Stimulated activated CD4-positive, alpha-beta T cell treated with anti-CD3 and anti-CD28 coated beads, Interleukin-4, amount 100 ng/mL, for 1 hour (primary cell): ENCODE results near the gene NOS1.

Source experiments
- DNase-seq: peaks from one replicate; pipeline ENCODE4 v3.0.0-alpha.2; 2020

Gene NOS1

GRCh38 chr12:117329756-117330155 is 31.7 kb downstream of the NOS1 start:
- DNase-seq: no peak

GRCh38 chr12:117328556-117329100 is 32.8 kb downstream of the NOS1 start:
- DNase-seq: no peak

- no peak for DNase-seq
Measured at GRCh38 chr12:117322428-117322827, 39.0 kb downstream of the NOS1 start.

- no peak for DNase-seq
Measured at GRCh38 chr12:117321572-117321971, 39.9 kb downstream of the NOS1 start.

- no peak for DNase-seq
Measured at GRCh38 chr12:117318591-117318990, 42.8 kb downstream of the NOS1 start.

- no peak for DNase-seq
Measured at GRCh38 chr12:117316336-117316735, 45.1 kb downstream of the NOS1 start.

GRCh38 chr12:117313926-117314325 is 47.5 kb downstream of the NOS1 start:
- DNase-seq: no peak

GRCh38 chr12:117312770-117313169 is 48.7 kb downstream of the NOS1 start:
- DNase-seq: no peak

GRCh38 chr12:117309276-117309925 is 52.0 kb downstream of the NOS1 start:
- no peak for DNase-seq

GRCh38 chr12:117300174-117300573 is 61.3 kb downstream of the NOS1 start:
- DNase-seq: no peak

GRCh38 chr12:117298648-117299225 is 62.7 kb downstream of the NOS1 start:
- no peak for DNase-seq

- no peak for DNase-seq
Measured at GRCh38 chr12:117298191-117298590, 63.2 kb downstream of the NOS1 start.

- DNase-seq: no peak
Measured at GRCh38 chr12:117294189-117294603, 67.2 kb downstream of the NOS1 start.

- DNase-seq: no peak
Measured at GRCh38 chr12:117293510-117293909, 67.9 kb downstream of the NOS1 start.

GRCh38 chr12:117292688-117293087 is 68.7 kb downstream of the NOS1 start:
- DNase-seq: no peak

- no peak for DNase-seq
Measured at GRCh38 chr12:117284140-117284539, 77.3 kb downstream of the NOS1 start.

- DNase-seq: no peak
Measured at GRCh38 chr12:117282490-117282889, 78.9 kb downstream of the NOS1 start.

- no peak for DNase-seq
Measured at GRCh38 chr12:117280019-117280680, 81.3 kb downstream of the NOS1 start.

- no peak for DNase-seq
Measured at GRCh38 chr12:117279606-117280005, 81.8 kb downstream of the NOS1 start.

GRCh38 chr12:117277875-117278274 is 83.6 kb downstream of the NOS1 start:
- DNase-seq: no peak

- no peak for DNase-seq
Measured at GRCh38 chr12:117273091-117273490, 88.3 kb downstream of the NOS1 start.

GRCh38 chr12:117272690-117273089 is 88.7 kb downstream of the NOS1 start:
- no peak for DNase-seq

GRCh38 chr12:117262749-117263148 is 98.7 kb downstream of the NOS1 start:
- DNase-seq: no peak

GRCh38 chr12:117261247-117261646 is 100.2 kb downstream of the NOS1 start:
- no peak for DNase-seq
